Measurements from ENCODE around the gene KCNQ1. TPM values are rescaled to one million over a fixed set of nuclear protein-coding genes. Genes with fewer than 3 reads are reported as not detected.

The KCNQ1 gene
- total RNA-seq, 4 donors from 2014 or later: 5.6 to 46.8 (median 24.6) TPM

DNA sequence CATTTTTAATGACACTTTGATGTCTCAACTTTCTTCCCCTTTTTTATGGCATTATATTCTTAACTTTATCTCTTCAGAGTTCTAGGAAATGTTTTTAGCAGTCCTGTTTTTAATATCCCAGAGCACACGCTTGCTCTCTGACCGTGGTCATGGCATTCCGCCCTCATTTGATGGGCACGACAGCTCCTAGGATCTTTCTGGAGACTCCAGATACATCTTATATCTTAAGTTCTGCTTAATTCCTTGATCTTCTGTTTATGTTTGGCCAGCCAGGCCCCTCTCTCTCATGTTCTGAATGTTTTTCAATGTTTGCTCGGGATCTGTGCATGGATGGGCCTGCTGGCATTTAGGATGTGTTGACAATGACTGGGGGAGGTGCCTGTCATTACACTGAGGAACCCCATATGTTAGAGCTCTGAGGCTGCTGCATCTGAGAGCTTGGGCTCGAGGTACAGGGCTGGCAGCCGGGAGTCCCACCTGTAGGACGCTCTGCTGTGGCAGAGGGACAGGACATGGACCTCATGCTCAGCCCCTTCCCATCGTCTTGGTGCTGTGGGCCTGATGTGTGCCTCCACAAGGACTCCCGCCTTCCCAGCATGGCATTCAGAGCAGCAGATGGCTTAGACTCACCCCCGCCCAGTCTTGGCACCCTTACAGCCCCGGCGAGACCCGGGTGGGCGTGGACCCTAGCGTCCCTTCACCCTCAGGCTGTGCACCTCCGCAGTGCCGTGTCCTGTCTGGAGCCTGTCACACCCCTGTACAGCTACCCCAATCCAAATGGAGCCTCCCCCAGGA lies 365.8 kb downstream of the KCNQ1 start:
- intact Hi-C loops (cut with DNase I; ENCODE audit: low total_unique reads) (no loop called here), in situ Hi-C loops (cut with MboI; ENCODE audit: low pct_ligation_motif_present in 1 of 4, low pct_unique_long_range_greater_than_20kb in 1 of 4, low sequenced_read_pairs in 3 of 4) (no loop called here)
- Histone ChIP-seq H3K4me1 (peaks cover 18 to 38% (median 24%) of the 10 kb centered on the region in 4 donors), H3K36me3 (no peaks in the 10 kb centered on the region), H3K27me3 (no peaks in the 10 kb centered on the region), H3K27ac (peak overlapping the region in 3 of 4 donors; percentile 3 to 57 (median 8)), H3K4me3 (no peak overlapping the region), H3K9me3 (no peaks in the 10 kb centered on the region)
- 20 to 78% methylated on average over 1 to 18 of the region's 18 CpGs for WGBS, 2 donors (ENCODE audit: low coverage in 1 of 2)
- DNase-seq: no peak
- TF ChIP-seq, protein P1, sequence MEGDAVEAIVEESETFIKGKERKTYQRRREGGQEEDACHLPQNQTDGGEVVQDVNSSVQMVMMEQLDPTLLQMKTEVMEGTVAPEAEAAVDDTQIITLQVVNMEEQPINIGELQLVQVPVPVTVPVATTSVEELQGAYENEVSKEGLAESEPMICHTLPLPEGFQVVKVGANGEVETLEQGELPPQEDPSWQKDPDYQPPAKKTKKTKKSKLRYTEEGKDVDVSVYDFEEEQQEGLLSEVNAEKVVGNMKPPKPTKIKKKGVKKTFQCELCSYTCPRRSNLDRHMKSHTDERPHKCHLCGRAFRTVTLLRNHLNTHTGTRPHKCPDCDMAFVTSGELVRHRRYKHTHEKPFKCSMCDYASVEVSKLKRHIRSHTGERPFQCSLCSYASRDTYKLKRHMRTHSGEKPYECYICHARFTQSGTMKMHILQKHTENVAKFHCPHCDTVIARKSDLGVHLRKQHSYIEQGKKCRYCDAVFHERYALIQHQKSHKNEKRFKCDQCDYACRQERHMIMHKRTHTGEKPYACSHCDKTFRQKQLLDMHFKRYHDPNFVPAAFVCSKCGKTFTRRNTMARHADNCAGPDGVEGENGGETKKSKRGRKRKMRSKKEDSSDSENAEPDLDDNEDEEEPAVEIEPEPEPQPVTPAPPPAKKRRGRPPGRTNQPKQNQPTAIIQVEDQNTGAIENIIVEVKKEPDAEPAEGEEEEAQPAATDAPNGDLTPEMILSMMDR (IDR thresholded peaks at IDR 0.05): no peak
- TF ChIP-seq EP300 (IDR thresholded peaks at IDR 0.05; ENCODE audit: low read depth): no peak
- no peak for TF ChIP-seq POLR2AphosphoS5 (IDR thresholded peaks at IDR 0.05)
- no peak for TF ChIP-seq POLR2A (IDR thresholded peaks at IDR 0.05)

DNA sequence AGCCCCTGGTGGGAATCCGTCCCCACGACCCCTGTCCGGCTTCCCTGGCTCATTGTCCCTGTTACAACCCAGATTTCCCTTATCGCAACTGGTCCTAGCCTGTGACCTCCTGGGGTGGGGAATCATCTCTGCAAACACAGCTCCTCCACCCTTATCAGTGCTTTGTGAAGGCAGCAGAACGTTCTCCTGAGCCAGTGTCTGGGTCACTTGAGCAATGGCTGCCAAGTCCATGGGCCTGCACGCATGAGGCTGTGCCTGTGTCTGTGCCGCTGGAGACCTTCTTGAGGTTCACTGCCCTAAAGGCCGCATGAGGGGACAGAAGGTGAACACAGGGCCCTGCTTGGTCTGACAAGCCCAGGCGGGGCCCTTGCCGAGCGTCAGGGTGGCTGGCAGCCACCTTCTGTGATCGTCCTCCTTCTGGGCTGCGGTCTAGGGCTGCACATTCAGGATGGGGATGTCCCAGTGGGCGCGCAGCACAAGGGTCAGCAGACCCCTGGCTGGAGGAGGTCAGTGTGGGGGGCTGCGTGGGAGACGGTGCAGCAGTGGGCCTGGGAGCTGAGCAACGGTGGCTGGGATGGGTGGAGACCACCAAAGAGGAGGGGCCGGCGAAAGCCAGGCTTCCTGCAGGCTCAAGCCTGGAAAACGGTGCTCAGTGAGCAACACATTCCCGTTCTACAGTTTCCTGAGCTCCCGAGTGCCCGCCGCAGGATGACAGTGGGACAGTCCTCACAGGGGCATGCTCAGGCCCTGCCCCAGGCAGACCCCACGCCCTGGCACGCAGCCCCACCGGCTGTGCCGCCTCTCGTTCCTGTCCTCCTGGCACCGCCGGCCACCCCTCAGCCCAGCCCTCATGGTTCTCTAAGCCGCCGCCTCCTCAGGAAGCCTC lies 366.6 kb downstream of the KCNQ1 start:
- H3K4me1 ChIP-seq: peaks cover 18 to 33% (median 23%) of the 10 kb centered on the region in 4 donors
- no peak overlapping the region for H3K4me3 ChIP-seq
- in situ Hi-C loops (cut with MboI; ENCODE audit: low pct_ligation_motif_present in 1 of 4, low pct_unique_long_range_greater_than_20kb in 1 of 4, low sequenced_read_pairs in 3 of 4): no loop called here
- no peaks in the 10 kb centered on the region for H3K36me3 ChIP-seq
- intact Hi-C loops (cut with DNase I; ENCODE audit: low total_unique reads): no loop called here
- no peaks in the 10 kb centered on the region for H3K27me3 ChIP-seq
- no peaks in the 10 kb centered on the region for H3K9me3 ChIP-seq
- peak overlapping the region in 3 of 4 donors; percentile 8 to 57 (median 34) for H3K27ac ChIP-seq
- no peak for DNase-seq
- WGBS, 2 donors (ENCODE audit: low coverage in 1 of 2): 88% methylated on average over 34 of the region's 34 CpGs; no CpG with 5 or more reads in 1 of the 2 donors
- TF ChIP-seq POLR2A (IDR thresholded peaks at IDR 0.05) (no peak), EP300 (IDR thresholded peaks at IDR 0.05; ENCODE audit: low read depth) (no peak), POLR2AphosphoS5 (IDR thresholded peaks at IDR 0.05) (no peak)
- TF ChIP-seq, protein P1 (IDR thresholded peaks at IDR 0.05): no peak

DNA sequence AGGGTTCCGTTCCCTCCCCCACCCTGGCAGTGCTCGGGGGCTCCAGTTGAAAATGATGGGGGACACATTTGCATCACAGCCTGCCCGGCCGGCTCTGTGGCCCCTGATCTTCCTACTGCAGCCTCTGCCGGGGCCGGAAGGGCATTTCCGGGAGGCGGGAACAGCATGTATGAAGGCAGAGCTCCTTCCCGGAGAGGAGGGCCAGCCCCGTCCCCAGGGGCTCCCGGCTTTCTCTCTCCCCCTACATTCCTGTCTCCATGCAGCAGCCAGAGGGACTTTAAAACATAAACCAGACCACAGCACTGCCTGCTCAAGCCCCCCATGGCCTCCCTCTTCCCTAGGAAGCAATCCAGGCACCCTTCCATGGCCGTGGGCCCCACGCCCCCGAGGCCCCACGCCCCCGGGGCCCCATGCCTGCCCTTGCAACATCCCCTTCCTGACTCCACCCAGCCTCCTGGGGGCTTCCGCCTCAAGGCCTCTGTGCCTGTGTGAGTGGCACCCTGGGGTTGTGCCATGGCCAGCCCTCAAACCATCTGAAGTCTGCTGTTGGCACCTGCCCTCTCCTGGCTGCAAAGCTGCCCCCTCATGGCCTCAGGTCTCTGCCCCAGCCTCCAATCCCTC lies 367.7 kb downstream of the KCNQ1 start:
- H3K4me1 ChIP-seq: peaks cover 8 to 32% (median 17%) of the 10 kb centered on the region in 4 donors
- in situ Hi-C loops (cut with MboI; ENCODE audit: low pct_ligation_motif_present in 1 of 4, low pct_unique_long_range_greater_than_20kb in 1 of 4, low sequenced_read_pairs in 3 of 4): no loop called here
- H3K27ac ChIP-seq: peak overlapping the region in 3 of 4 donors; percentile 28 to 57 (median 34)
- H3K27me3 ChIP-seq: no peaks in the 10 kb centered on the region
- no peak for DNase-seq
- WGBS, 2 donors (ENCODE audit: low coverage in 1 of 2): 38% methylated on average over 13 of the region's 17 CpGs; no CpG with 5 or more reads in 1 of the 2 donors
- no peaks in the 10 kb centered on the region for H3K9me3 ChIP-seq
- intact Hi-C loops (cut with DNase I; ENCODE audit: low total_unique reads): no loop called here
- H3K36me3 ChIP-seq: no peaks in the 10 kb centered on the region
- peak overlapping the region in 1 of 4 donors; percentile 15 for H3K4me3 ChIP-seq
- TF ChIP-seq, protein P1 (IDR thresholded peaks at IDR 0.05): no peak
- no peak for TF ChIP-seq EP300 (IDR thresholded peaks at IDR 0.05; ENCODE audit: low read depth)
- TF ChIP-seq POLR2A (IDR thresholded peaks at IDR 0.05): no peak
- TF ChIP-seq POLR2AphosphoS5 (IDR thresholded peaks at IDR 0.05): no peak
